ENCODE data around the gene POLG2. TPM values are rescaled to one million over a fixed set of nuclear protein-coding genes. Genes with fewer than 3 reads are reported as not detected.

Gene POLG2
- total and polyA plus RNA-seq, 9 of the 15 experiments (the other 6 are each of a cell fraction or from before 2014, with no cell fraction given), result 13.4 to 44.8 (median 37.0) TPM

DNA sequence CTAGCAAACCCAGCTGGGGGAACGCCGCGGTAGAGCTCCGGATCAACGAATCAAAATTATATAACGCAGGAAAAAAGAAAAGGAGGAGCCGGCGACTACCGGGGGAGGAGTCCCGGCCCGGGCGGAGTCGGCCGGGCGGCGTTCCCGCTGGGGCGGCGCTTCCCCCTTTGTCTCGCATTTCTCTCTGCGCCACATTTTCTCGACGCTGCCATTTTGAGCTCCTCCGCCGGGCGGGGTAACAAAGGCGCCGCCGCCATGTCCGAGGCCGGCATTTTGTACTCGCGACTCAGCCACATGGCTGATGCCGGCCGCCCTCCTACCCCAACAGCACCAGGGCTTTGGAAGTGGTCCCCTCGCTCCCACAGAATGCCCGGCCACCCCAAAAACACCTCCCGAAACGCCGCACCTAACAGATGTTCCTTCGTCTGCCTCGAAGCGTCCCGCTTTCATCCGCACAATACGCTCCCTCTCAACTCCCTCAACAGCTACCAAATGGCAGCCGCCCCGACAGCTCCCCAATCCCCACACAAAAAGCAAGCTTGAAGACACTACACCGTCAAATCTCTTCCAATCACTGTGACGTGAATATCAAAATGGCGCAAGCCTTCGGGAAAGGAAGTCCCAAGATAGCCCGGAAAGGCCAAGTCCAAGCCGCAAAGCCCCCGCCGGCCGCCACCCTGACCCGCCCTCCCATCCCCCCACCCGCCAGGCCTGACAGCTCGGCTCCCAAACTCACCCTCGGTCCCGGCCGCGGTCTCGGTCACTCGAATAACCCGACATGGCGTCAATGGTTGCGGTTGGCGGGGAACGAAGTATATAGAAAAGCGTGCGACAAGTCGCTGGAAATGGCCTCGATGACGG is 8.7 kb upstream of the POLG2 start (continued):
- TF ChIP-seq ZNF146 (CRISPR knock-in tag; IDR thresholded peaks at IDR 0.05; ENCODE audit: unreplicated experiment), result no peak
- TF ChIP-seq, protein P1, sequence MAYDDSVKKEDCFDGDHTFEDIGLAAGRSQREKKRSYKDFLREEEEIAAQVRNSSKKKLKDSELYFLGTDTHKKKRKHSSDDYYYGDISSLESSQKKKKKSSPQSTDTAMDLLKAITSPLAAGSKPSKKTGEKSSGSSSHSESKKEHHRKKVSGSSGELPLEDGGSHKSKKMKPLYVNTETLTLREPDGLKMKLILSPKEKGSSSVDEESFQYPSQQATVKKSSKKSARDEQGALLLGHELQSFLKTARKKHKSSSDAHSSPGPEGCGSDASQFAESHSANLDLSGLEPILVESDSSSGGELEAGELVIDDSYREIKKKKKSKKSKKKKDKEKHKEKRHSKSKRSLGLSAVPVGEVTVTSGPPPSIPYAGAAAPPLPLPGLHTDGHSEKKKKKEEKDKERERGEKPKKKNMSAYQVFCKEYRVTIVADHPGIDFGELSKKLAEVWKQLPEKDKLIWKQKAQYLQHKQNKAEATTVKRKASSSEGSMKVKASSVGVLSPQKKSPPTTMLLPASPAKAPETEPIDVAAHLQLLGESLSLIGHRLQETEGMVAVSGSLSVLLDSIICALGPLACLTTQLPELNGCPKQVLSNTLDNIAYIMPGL (CRISPR knock-in tag; IDR thresholded peaks at IDR 0.05), result no peak
- no peak for TF ChIP-seq RFX5 (IDR thresholded peaks at IDR 0.05; ENCODE audit: low read depth, low read length)
- peak; percentile 72; the same call in 1 of the 2 replicates for TF ChIP-seq THRB (CRISPR knock-in tag; conservative IDR thresholded peaks at IDR 0.05)
- TF ChIP-seq STAT5B (CRISPR knock-in tag; IDR thresholded peaks at IDR 0.05), result no peak
- peak; percentile 81; the same call in 1 of the 2 replicates for TF ChIP-seq ZBTB9 (CRISPR knock-in tag; IDR thresholded peaks at IDR 0.05)
- TF ChIP-seq MLLT1 (IDR thresholded peaks at IDR 0.05), result peak; percentile 78 to 87; a peak in 3 of 4 replicates
- TF ChIP-seq GTF2B (IDR thresholded peaks at IDR 0.05; ENCODE audit: extremely low read depth, insufficient read length), result peak; percentile 48
- no peak for TF ChIP-seq ZNF239 (CRISPR knock-in tag; IDR thresholded peaks at IDR 0.05)
- TF ChIP-seq, protein P2, sequence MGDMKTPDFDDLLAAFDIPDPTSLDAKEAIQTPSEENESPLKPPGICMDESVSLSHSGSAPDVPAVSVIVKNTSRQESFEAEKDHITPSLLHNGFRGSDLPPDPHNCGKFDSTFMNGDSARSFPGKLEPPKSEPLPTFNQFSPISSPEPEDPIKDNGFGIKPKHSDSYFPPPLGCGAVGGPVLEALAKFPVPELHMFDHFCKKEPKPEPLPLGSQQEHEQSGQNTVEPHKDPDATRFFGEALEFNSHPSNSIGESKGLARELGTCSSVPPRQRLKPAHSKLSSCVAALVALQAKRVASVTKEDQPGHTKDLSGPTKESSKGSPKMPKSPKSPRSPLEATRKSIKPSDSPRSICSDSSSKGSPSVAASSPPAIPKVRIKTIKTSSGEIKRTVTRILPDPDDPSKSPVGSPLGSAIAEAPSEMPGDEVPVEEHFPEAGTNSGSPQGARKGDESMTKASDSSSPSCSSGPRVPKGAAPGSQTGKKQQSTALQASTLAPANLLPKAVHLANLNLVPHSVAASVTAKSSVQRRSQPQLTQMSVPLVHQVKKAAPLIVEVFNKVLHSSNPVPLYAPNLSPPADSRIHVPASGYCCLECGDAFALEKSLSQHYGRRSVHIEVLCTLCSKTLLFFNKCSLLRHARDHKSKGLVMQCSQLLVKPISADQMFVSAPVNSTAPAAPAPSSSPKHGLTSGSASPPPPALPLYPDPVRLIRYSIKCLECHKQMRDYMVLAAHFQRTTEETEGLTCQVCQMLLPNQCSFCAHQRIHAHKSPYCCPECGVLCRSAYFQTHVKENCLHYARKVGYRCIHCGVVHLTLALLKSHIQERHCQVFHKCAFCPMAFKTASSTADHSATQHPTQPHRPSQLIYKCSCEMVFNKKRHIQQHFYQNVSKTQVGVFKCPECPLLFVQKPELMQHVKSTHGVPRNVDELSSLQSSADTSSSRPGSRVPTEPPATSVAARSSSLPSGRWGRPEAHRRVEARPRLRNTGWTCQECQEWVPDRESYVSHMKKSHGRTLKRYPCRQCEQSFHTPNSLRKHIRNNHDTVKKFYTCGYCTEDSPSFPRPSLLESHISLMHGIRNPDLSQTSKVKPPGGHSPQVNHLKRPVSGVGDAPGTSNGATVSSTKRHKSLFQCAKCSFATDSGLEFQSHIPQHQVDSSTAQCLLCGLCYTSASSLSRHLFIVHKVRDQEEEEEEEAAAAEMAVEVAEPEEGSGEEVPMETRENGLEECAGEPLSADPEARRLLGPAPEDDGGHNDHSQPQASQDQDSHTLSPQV (IDR thresholded peaks at IDR 0.05), result no peak
- peak; percentile 52 for TF ChIP-seq POLR2B (IDR thresholded peaks at IDR 0.05; ENCODE audit: low read depth, partially characterized antibody)
- no peak for TF ChIP-seq GTF2E2 (tag; IDR thresholded peaks at IDR 0.05)
- peak; percentile 76; the same call in 1 of the 2 replicates for TF ChIP-seq LCOR (CRISPR knock-in tag; IDR thresholded peaks at IDR 0.05)
- TF ChIP-seq CHD1 (IDR thresholded peaks at IDR 0.05; ENCODE audit: low read length), result peak; percentile 99
- 0 out of 2 replicates have a peak, but pooled peaks have one; percentile 6 for TF ChIP-seq CHD2 (IDR thresholded peaks at IDR 0.05; ENCODE audit: low read depth, low read length)
- no peak for TF ChIP-seq ZNF561 (CRISPR knock-in tag; conservative IDR thresholded peaks at IDR 0.05)
